ENCODE data around the gene RNPS1. TPM values are rescaled to one million over a fixed set of nuclear protein-coding genes. Genes with fewer than 3 reads are reported as not detected.
"Not testable (repeated sequence)": the region's sequence is repeated elsewhere in the genome, so short reads cannot be mapped to it uniquely, and the experiment has no call there.

RNPS1 gene
- total RNA-seq, 1 donor from 2014 or later: 105 TPM

- DNase-seq (ENCODE audit: missing footprints); intact Hi-C loops (cut with DNase I); ATAC-seq: not testable (repeated sequence)
Measured at GRCh38 chr16:2240331-2240730, 27.6 kb downstream of the RNPS1 start.

GRCh38 chr16:2238838-2239675 lies 28.9 kb downstream of the RNPS1 start:
- intact Hi-C loops (cut with DNase I): no loop called here
- ATAC-seq (no peak), DNase-seq (ENCODE audit: missing footprints) (peak; percentile 53)

DNA sequence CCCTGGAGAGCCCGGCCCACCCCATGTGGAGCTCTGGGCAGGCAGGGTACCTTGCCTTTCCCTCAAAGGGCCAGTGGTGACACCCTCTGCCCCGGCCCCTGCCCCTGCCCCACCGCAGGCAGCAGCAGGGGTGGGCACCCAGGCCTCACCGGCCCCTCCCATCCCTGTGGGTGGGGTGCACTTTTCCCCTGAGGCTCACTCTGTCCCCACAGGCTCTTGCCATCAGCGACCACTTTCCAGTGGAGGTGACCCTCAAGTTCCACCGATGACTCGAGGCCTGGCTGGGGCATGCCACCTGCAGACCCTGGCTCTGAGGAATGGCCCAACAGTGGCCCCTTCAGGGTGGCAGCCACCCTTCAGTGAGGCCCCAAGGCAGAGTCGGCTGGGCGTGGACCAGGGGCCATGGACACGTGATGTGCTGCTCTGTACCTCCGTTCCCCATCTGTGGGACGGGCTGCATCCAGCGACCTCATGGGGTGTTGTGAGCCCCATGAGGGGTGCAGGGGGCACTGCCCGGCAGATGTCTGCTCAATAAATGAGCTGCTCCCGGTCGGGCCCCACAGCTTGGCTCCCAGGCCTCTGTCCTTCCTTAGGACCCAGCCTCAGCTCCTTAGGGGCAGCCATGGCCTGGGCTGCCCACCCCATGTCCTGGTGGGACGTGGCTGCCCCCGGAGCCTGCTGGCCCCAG lies 29.6 kb downstream of the RNPS1 start:
- intact Hi-C loops (cut with DNase I): no loop called here
- peak; percentile 25 for DNase-seq (ENCODE audit: missing footprints)

DNA sequence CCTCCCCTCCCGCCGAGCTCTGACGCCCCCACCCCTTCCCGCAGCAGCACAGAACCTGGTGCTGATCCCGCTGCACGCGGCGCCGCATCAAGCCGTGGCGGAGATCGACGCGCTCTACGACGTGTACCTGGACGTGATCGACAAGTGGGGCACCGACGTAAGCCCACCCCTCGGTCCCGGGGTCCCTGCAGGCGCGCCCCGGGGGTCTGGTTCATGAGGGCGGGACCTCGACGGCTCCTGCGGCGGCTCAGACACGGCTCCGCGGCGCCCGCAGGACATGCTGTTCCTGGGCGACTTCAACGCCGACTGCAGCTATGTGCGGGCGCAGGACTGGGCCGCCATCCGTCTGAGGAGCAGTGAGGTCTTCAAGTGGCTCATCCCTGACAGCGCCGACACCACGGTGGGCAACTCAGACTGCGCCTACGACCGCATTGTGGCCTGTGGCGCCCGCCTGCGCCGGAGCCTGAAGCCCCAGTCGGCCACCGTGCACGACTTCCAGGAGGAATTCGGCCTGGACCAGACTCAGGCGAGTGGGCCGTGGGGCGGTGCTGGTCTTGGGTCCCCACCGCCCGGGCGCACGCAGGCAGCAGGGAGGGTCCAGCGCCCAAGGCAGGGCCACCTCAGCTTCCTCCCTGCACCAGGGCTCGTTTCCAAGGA lies 30.3 kb downstream of the RNPS1 start:
- intact Hi-C loops (cut with DNase I): no loop called here
- ATAC-seq: peak; percentile 37

More for the DNA sequence above, 29.6 kb downstream of the RNPS1 start:
- ATAC-seq: peak; percentile 11

GRCh38 chr16:2237102-2237482 lies 30.8 kb downstream of the RNPS1 start:
- no peak for ATAC-seq
- DNase-seq (ENCODE audit: missing footprints): no peak
- intact Hi-C loops (cut with DNase I): no loop called here

More for the DNA sequence above, 30.3 kb downstream of the RNPS1 start:
- DNase-seq (ENCODE audit: missing footprints): peak; percentile 50

GRCh38 chr16:2236337-2237101 lies 31.4 kb downstream of the RNPS1 start, which contains the start of gene DNASE1L2:
Gene DNASE1L2, plus strand, starts transcription at chr16:2236444. Its CDS starts 373 bp downstream, at chr16:2236817.
- peak; percentile 65 for DNase-seq (ENCODE audit: missing footprints)
- peak; percentile 23 for ATAC-seq
- intact Hi-C loops (cut with DNase I): no loop called here

- intact Hi-C loops (cut with DNase I): no loop called here
- ATAC-seq (no peak), DNase-seq (ENCODE audit: missing footprints) (no peak)
Measured at GRCh38 chr16:2235695-2236336, 32.1 kb downstream of the RNPS1 start.

- intact Hi-C loops (cut with DNase I): no loop called here
- DNase-seq (ENCODE audit: missing footprints): no peak
- no peak for ATAC-seq
Measured at GRCh38 chr16:2235234-2235651, 32.7 kb downstream of the RNPS1 start.

- ATAC-seq (no peak), DNase-seq (ENCODE audit: missing footprints) (no peak)
- intact Hi-C loops (cut with DNase I): no loop called here
Measured at GRCh38 chr16:2234813-2235170, 33.1 kb downstream of the RNPS1 start.

- DNase-seq (ENCODE audit: missing footprints): no peak
- no peak for ATAC-seq
- intact Hi-C loops (cut with DNase I): no loop called here
Measured at GRCh38 chr16:2233872-2234812, 33.8 kb downstream of the RNPS1 start.

GRCh38 chr16:2233046-2233775 lies 34.7 kb downstream of the RNPS1 start:
- no peak for DNase-seq (ENCODE audit: missing footprints)
- ATAC-seq: no peak

DNA sequence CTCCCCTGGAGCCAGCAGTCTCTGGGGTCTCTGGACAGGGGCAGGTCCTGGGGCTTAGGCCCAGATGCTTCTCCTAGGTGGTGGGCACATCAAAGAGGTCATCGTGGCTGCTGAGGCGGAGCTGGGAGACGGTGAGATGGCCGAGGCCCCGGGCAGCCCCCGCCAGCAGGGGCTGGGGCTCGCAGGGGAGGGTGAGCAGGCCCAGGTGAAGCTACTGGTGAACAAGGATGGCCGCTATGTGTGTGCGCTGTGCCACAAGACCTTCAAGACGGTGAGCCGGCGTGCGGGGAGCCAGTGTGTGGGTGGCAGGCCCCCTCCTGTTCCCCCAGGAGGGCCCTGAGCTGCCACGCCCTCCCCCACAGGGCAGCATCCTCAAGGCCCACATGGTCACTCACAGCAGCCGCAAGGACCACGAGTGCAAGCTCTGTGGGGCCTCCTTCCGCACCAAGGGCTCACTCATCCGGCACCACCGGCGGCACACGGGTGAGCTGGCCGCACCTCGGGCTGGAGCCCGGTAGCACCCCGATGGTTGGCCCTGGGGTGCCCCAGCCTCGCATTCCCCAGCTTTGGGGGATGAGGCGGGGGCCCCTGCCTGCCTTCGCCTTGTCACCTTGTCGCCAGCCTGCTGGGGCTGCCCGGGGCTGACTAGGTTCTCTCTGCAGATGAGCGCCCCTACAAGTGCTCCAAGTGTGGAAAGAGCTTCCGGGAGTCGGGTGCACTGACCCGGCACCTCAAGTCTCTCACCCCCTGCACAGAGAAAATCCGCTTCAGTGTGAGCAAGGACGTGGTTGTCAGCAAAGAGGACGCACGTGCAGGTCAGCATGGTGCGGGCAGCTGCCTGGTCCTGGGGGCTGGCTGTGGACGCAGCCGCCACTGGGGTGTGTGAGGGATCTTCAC lies 35.6 kb downstream of the RNPS1 start:
- intact Hi-C loops (cut with DNase I): no loop called here
- DNase-seq (ENCODE audit: missing footprints) (no peak), ATAC-seq (no peak)

More at GRCh38 chr16:2233046-2233775, 34.7 kb downstream of the RNPS1 start:
- intact Hi-C loops (cut with DNase I): no loop called here

- no peak for ATAC-seq
- intact Hi-C loops (cut with DNase I): no loop called here
- DNase-seq (ENCODE audit: missing footprints): no peak
Measured at GRCh38 chr16:2231016-2231931, 36.7 kb downstream of the RNPS1 start.

GRCh38 chr16:2230376-2230775 lies 37.5 kb downstream of the RNPS1 start:
- intact Hi-C loops (cut with DNase I): no loop called here
- no peak for DNase-seq (ENCODE audit: missing footprints)
- no peak for ATAC-seq
